HUES64 (cell line): ENCODE measurements around the gene STT3B. TPM values are rescaled to one million over a fixed set of nuclear protein-coding genes. Genes with fewer than 3 reads are reported as not detected.

Experiments used
- H3K27ac ChIP-seq: 2 replicates; pipeline ENCODE4 v1.7.0; 2013; ENCODE audit warnings: low read depth, low read length, inconsistent platforms
- H3K27me3 ChIP-seq: 2 replicates; pipeline ENCODE4 v1.6.1; 2013; ENCODE audit warnings: mild to moderate bottlenecking, low read length; ENCODE audit not compliant: insufficient read depth
- H3K36me3 ChIP-seq: 2 replicates; pipeline ENCODE4 v1.6.1; 2013; ENCODE audit warnings: mild to moderate bottlenecking, low read length; ENCODE audit not compliant: insufficient read depth
- H3K4me1 ChIP-seq: 2 replicates; pipeline ENCODE4 v1.6.1; 2013; ENCODE audit warnings: mild to moderate bottlenecking, low read length, moderate library complexity; ENCODE audit not compliant: insufficient read depth
- H3K4me3 ChIP-seq: 2 replicates; pipeline ENCODE4 v1.5.1; 2013; ENCODE audit warnings: mild to moderate bottlenecking, low read length, moderate library complexity
- H3K9ac ChIP-seq: 2 replicates; pipeline ENCODE4 v1.6.1; 2013; ENCODE audit warnings: mild to moderate bottlenecking, low read depth, low read length
- H3K9me3 ChIP-seq: 2 replicates; pipeline ENCODE4 v1.6.1; 2013; ENCODE audit warnings: low read depth, low read length; ENCODE audit not compliant: insufficient read depth
- WGBS: fragments of 150-250, 120-280 bp; methylation state at CpG from one replicate; pipeline ENCODE4 v1.1.7; 2013; ENCODE audit warnings: missing lambda C conversion rate; 5-methylcytosine and 5-hydroxymethylcytosine counted together
- polyA plus RNA-seq, 2 experiments: library from polyadenylated mRNA; stranded (reverse); fragments of 50-300 nt; gene quantifications; one replicate each; pipeline ENCODE4 v1.2.3, GENCODE V29; 2013

Gene STT3B
- polyA plus RNA-seq (2013, experiment 1 of 2), result 103 TPM
- polyA plus RNA-seq (2013, experiment 2 of 2), result 129 TPM

GRCh38 chr3:31532587-31533168 lies at the start of gene STT3B:
Gene STT3B, plus strand, starts transcription at chr3:31532925. Its CDS starts 74 bp downstream, at chr3:31532999.
- Histone ChIP-seq H3K4me3 (peak within 1 kb of the TSS; percentile 85), H3K9me3 (no peaks in the 10 kb centered on the region), H3K27ac (peak within 1 kb of the TSS; percentile 99), H3K4me1 (peaks cover 40% of the 10 kb centered on the region), H3K9ac (peak within 1 kb of the TSS; percentile 98), H3K36me3 (no peaks in the 10 kb centered on the region), H3K27me3 (no peaks in the 10 kb centered on the region)
- under 1% methylated on average over 68 of the region's 68 CpGs for WGBS

- Histone ChIP-seq H3K4me1 (0 out of 2 replicates have a peak, but pooled peaks cover 3% of the 10 kb centered on the region), H3K27me3 (no peaks in the 10 kb centered on the region), H3K9ac (no peak overlapping the region), H3K27ac (no peak overlapping the region), H3K4me3 (no peak overlapping the region), H3K9me3 (no peaks in the 10 kb centered on the region), H3K36me3 (no peaks in the 10 kb centered on the region)
- 100% methylated on average over 1 of the region's 1 CpG for WGBS
These were observed 48.9 kb upstream of the STT3B start for GRCh38 chr3:31483776-31484175.

GRCh38 chr3:31485196-31485595 lies 47.5 kb upstream of the STT3B start:
- Histone ChIP-seq H3K9ac (no peak overlapping the region), H3K27me3 (no peaks in the 10 kb centered on the region), H3K9me3 (no peaks in the 10 kb centered on the region), H3K27ac (no peak overlapping the region), H3K4me1 (0 out of 2 replicates have a peak, but pooled peaks cover 3% of the 10 kb centered on the region), H3K4me3 (no peak overlapping the region), H3K36me3 (no peaks in the 10 kb centered on the region)
- WGBS, result 69% methylated on average over 1 of the region's 1 CpG

- H3K36me3 ChIP-seq, result no peaks in the 10 kb centered on the region
- H3K4me3 ChIP-seq, result no peak overlapping the region
- no peaks in the 10 kb centered on the region for H3K27me3 ChIP-seq
- 92% methylated on average over 7 of the region's 7 CpGs for WGBS
- 0 out of 2 replicates have a peak, but pooled peaks cover 3% of the 10 kb centered on the region for H3K4me1 ChIP-seq
- H3K9ac ChIP-seq, result no peak overlapping the region
- H3K27ac ChIP-seq, result no peak overlapping the region
- H3K9me3 ChIP-seq, result peaks cover 3% of the 10 kb centered on the region; the same call in 1 of the 2 replicates
These were observed 45.7 kb upstream of the STT3B start for GRCh38 chr3:31486865-31487533.

GRCh38 chr3:31488475-31489017 lies 44.2 kb upstream of the STT3B start:
- Histone ChIP-seq H3K27me3 (no peaks in the 10 kb centered on the region), H3K4me3 (no peak overlapping the region), H3K4me1 (0 out of 2 replicates have a peak, but pooled peaks cover 3% of the 10 kb centered on the region), H3K9ac (no peak overlapping the region), H3K36me3 (no peaks in the 10 kb centered on the region), H3K27ac (no peak overlapping the region), H3K9me3 (peaks cover 3% of the 10 kb centered on the region; the same call in 1 of the 2 replicates)
- 89% methylated on average over 3 of the region's 3 CpGs for WGBS

GRCh38 chr3:31490502-31490901 lies 42.2 kb upstream of the STT3B start:
- Histone ChIP-seq H3K4me3 (no peak overlapping the region), H3K36me3 (no peaks in the 10 kb centered on the region), H3K9me3 (peaks cover 3% of the 10 kb centered on the region; the same call in 1 of the 2 replicates), H3K27ac (no peak overlapping the region), H3K27me3 (no peaks in the 10 kb centered on the region), H3K9ac (no peak overlapping the region), H3K4me1 (0 out of 2 replicates have a peak, but pooled peaks cover 3% of the 10 kb centered on the region)
- 98% methylated on average over 1 of the region's 1 CpG for WGBS

GRCh38 chr3:31491660-31492059 lies 41.1 kb upstream of the STT3B start:
- no peaks in the 10 kb centered on the region for H3K27me3 ChIP-seq
- WGBS, result 100% methylated on average over 1 of the region's 6 CpGs
- no peak overlapping the region for H3K9ac ChIP-seq
- H3K36me3 ChIP-seq, result no peaks in the 10 kb centered on the region
- H3K4me1 ChIP-seq, result no peaks in the 10 kb centered on the region
- H3K27ac ChIP-seq, result no peak overlapping the region
- peaks cover 3% of the 10 kb centered on the region; the same call in 1 of the 2 replicates for H3K9me3 ChIP-seq
- no peak overlapping the region for H3K4me3 ChIP-seq

- Histone ChIP-seq H3K4me3 (no peak overlapping the region), H3K4me1 (no peaks in the 10 kb centered on the region), H3K9me3 (peaks cover 3% of the 10 kb centered on the region; the same call in 1 of the 2 replicates), H3K36me3 (no peaks in the 10 kb centered on the region), H3K27ac (no peak overlapping the region), H3K27me3 (no peaks in the 10 kb centered on the region), H3K9ac (no peak overlapping the region)
These were observed 39.6 kb upstream of the STT3B start for GRCh38 chr3:31493149-31493548.

- no peak overlapping the region for H3K9ac ChIP-seq
These were observed 36.6 kb upstream of the STT3B start for GRCh38 chr3:31495971-31496665.

GRCh38 chr3:31498791-31499190 lies 33.9 kb upstream of the STT3B start:
- Histone ChIP-seq H3K36me3 (no peaks in the 10 kb centered on the region), H3K4me3 (no peak overlapping the region), H3K4me1 (peaks cover 6% of the 10 kb centered on the region; the same call in 1 of the 2 replicates), H3K27ac (no peak overlapping the region), H3K27me3 (no peaks in the 10 kb centered on the region), H3K9me3 (no peaks in the 10 kb centered on the region), H3K9ac (no peak overlapping the region)
- WGBS, result 88% methylated on average over 5 of the region's 5 CpGs

More at GRCh38 chr3:31495971-31496665, 36.6 kb upstream of the STT3B start:
- H3K4me1 ChIP-seq, result no peaks in the 10 kb centered on the region
- H3K36me3 ChIP-seq, result no peaks in the 10 kb centered on the region
- H3K4me3 ChIP-seq, result no peak overlapping the region
- no peaks in the 10 kb centered on the region for H3K27me3 ChIP-seq
- 93% methylated on average over 9 of the region's 9 CpGs for WGBS
- H3K9me3 ChIP-seq, result no peaks in the 10 kb centered on the region
- H3K27ac ChIP-seq, result no peak overlapping the region

GRCh38 chr3:31499281-31499680 lies 33.4 kb upstream of the STT3B start:
- no peaks in the 10 kb centered on the region for H3K9me3 ChIP-seq
- no peak overlapping the region for H3K27ac ChIP-seq
- no peak overlapping the region for H3K4me3 ChIP-seq
- peaks cover 9% of the 10 kb centered on the region; the same call in 1 of the 2 replicates for H3K4me1 ChIP-seq
- no peaks in the 10 kb centered on the region for H3K27me3 ChIP-seq
- H3K36me3 ChIP-seq, result no peaks in the 10 kb centered on the region
- 97% methylated on average over 3 of the region's 3 CpGs for WGBS
- H3K9ac ChIP-seq, result no peak overlapping the region
